Endometrial microvascular endothelial cells (primary cell): ENCODE measurements around the gene KLHL25. TPM values are rescaled to one million over a fixed set of nuclear protein-coding genes. Genes with fewer than 3 reads are reported as not detected.
"Not testable (repeated sequence)": the region's sequence is repeated elsewhere in the genome, so short reads cannot be mapped to it uniquely, and the experiment has no call there.

Experiments
- in situ Hi-C: cut with HindIII; loops from 2 replicates; pipeline ENCODE4 v1.10.0; 2017; ENCODE audit warnings: low sequenced_read_pairs, low pct_unique_long_range_greater_than_20kb; ENCODE audit errors: inconsistent ontology term
- total RNA-seq: library from RNA; depleted of rRNA; stranded (reverse); fragments of >200 nt; gene quantifications from one replicate; pipeline ENCODE4 v1.2.3, GENCODE V29; 2015; ENCODE audit errors: inconsistent ontology term

KLHL25 gene, protein sequence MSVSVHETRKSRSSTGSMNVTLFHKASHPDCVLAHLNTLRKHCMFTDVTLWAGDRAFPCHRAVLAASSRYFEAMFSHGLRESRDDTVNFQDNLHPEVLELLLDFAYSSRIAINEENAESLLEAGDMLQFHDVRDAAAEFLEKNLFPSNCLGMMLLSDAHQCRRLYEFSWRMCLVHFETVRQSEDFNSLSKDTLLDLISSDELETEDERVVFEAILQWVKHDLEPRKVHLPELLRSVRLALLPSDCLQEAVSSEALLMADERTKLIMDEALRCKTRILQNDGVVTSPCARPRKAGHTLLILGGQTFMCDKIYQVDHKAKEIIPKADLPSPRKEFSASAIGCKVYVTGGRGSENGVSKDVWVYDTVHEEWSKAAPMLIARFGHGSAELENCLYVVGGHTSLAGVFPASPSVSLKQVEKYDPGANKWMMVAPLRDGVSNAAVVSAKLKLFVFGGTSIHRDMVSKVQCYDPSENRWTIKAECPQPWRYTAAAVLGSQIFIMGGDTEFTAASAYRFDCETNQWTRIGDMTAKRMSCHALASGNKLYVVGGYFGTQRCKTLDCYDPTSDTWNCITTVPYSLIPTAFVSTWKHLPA
- total RNA-seq: 5.2 TPM

DNA sequence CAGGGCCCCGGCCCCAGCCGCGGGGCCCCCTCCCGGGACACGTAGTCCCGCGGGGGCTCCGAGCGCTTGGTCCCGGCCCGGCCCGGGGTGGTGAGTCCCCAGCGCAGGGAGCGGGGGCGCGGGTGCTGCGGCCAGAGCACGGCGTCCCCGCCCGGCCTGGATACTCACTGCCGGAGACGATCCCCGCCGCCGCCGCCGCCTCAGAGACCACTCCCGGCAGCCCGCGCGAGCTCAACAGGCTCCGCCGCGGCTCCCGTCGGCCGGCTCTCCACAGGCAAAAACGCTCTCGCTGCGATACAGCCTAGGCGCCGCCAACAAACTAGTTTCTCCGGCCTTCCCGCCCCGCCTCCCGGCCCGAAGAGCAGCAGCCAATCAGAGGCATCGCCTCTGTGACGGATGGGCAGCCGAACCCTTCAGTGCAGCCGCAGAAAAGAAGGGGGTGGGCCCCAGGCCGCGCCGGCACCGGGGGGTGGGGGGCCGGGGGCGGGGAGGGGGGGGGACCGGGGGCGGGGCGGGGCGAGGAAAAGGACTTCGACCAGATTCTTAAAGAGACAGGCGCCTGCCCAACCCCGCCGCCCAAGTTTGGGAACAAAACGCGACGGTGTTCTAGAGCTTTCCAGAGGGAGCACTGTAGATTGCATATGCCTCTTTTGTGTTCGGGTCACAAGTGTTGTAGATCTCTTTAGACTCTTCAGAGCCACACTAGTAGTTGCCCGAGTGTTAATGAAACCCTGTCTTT, at the start of gene KLHL25:
TSS of gene KLHL25 (minus strand) at position 328 of the 739 bp plus-strand sequence. CDS start 25,115 bp downstream, outside the sequence.
- in situ Hi-C loops: no loop called here

DNA sequence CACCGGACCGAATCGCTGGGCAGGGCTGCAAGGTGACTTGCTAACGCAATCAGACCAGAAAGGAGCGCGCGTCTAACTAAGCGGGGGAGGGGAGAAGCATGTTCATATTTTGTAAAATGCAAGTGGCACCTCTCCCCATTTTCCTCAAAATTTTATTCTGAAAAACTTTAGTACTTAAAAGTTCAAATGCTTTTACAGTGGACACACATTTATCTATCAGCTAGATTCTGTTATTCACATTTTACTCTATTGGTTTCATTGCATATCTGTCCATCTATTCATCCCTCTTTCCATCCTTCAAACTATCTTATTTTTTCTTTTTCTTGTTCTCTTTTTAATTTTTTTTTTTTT, 46.1 kb upstream of the KLHL25 start:
- in situ Hi-C loops: no loop called here

DNA sequence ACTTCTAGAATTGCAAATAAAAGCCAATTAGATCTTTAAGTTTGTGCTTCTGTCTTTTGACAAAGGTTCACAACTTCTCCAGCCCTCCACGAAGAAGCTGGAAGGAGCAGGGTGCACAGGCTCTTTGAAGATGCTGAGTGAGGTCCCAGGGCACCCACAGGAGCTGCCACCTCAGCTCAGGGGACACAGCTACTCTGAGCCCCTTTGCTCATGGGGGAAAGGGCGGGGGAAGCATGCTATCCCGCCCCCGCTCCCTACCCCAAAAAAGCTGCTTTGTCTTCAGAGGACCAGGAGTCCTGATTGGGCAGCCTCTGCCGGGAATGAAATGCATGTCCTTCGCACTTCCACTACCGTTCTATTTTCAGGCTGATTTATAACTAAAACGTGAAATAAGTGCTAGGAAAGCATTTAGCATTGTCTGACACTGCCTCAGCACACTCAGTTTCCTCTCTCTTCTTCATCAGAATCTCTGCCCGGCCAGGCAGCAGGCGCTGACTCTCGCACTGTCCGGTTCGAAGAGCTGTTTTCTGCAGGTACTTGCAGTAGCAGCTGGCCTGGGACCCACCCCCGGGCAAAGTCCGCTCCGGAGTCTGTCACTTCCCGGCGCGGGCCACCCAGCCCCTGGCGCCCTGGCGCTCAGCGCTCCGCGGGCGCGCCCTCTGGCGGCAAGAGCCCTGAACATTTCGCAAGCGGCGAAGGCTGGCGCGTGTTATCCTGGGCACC, 45.5 kb upstream of the KLHL25 start:
- in situ Hi-C loops: no loop called here

DNA sequence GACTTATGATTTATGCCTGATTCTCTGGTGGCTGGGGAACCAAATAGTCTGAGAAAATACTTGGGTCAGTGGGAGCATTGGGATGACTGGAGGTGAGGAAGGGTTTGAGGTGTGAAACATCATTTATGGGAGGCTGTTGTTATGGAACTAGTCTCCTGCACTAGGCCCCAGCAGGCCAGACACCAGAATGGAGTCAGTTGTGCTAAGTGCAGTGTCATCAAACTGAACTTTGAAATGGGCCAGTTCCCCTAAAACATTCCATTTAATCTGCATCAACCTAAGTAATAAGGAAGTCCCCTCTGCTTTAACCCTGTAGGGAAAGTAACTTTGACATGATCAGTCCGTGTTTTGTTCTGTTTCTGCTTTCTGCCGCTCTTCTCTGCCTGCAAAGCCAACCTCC, 44.9 kb upstream of the KLHL25 start:
- in situ Hi-C loops: no loop called here

DNA sequence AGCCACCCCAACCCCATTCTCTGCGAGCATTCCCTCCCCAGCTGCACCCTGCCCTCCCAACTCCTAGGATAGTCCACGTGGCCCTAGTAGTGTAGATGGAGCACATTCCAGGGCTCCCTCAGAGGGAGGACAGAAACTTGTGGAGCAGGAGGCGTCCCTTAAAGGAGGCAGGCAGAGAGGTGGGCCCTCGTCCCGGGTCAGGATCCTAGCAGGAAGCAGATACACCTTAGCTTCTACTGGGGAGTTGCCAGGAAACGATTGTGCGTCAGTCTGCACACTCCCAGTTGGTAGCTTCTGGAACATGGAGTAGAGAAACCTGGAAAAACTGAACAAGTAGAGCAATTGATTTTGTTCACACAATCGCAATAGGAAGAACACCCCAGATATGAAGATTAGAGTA, 43.9 kb upstream of the KLHL25 start:
- in situ Hi-C loops: no loop called here

DNA sequence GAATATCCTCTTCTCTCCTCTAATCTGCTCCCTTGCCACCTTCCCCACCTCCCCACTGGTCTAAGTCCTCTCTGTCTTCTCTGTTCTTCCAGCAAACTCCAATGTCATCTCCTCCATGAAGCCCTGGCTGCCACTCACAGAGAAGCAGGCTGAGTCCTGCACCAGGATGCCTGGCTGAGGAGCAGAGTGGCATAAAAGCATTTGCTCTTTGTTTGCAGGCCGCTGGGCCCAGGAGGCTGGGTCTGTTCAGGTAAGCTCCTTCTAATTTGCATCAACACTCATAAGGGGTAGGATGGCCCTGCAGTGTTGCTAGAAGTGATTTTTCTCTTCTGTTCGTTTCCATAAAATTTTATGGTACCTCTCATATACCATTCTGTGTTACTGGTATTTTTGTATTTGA, 43.2 kb upstream of the KLHL25 start:
- in situ Hi-C loops: no loop called here

DNA sequence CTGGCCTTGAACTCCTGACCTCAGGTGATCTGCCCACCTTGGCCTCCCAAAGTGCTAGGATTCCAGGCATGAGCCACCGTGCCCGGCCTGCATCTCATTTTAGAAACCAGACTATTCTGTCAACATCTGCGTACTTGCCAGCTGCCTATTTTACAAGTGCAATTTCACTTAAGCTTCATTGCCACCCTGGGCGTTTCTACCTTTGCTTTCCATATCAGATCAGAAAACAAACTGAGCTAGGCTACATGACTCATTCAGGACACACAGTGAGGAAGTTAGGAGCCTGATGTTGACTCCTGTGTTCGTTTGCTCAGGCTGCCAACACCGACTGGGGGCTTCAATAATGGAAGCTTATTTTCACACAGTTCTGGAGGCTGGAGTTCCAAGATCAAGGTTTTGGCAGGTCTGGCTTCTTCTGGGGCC, 42.3 kb upstream of the KLHL25 start:
- in situ Hi-C loops: no loop called here

DNA sequence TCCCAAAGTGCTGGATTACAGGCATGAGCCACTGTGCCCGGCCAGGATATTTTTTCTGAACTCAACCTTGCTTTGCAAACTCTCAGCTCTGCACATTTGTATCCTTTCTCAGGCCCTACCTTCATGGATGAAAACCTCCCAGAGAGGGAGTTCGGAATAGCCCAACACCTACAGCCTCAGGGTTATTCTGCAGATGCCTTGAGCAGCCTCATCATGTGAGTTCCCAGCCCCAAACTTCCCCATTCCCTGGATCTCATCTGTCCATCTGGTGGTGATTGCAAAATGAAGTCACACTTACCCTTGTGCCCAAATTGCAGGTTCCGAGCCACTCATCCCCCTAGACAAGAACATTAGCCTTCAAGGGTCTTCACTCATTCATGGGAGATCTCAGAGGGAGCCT, 39.9 kb upstream of the KLHL25 start:
- in situ Hi-C loops: no loop called here

DNA sequence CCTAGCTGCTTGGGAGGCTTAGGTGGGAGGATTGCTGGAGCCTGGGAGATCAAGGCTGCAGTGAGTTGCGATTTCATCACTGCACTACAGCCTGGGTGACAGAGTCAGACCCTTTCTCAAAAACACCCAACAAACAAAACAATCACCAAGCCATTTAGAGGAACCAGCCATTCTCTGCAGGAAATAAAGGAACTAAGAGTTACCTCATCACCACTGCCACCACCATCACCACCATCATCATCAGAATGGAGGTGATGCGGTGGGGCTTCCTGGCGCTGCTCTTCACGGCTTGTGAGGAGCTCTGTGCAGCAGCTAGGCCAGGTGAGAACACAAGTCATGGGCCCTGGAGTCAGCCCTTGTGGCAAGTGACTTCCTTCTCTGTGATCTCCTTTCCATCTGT, 37.7 kb upstream of the KLHL25 start:
- in situ Hi-C loops: no loop called here

DNA sequence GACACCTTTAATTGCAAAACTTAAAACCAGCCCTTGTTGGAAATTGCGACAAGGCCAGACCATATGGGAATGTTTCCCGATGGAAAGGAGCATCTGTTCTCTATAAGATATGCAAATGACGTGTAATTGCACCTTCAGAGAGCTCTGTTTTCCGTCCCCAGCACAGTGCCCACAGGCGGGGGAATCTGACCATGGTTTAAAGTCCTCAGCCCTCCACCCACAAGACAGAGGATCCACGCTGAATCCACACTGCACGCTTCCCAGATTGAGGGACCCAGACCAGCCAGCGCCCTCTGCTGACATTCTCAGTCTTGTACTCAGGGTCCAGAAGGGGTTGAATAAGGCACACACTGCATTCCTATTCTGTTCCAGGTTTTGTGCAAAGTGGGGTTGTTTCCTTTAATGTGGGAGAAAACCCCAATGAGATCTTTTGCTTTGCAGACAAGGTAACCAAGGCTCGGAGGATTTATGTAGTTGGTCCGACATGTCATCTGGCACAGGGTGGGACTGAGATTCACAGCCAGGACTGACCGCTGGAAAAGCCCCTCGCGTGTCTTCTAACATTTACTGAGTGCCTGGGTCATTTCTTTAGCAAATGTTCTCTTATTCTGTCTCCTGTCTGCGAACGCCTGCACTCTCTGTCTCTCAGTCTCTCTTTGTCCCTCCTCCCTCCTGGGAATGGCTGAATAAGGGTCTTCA, 36.8 kb upstream of the KLHL25 start:
- in situ Hi-C loops: no loop called here

DNA sequence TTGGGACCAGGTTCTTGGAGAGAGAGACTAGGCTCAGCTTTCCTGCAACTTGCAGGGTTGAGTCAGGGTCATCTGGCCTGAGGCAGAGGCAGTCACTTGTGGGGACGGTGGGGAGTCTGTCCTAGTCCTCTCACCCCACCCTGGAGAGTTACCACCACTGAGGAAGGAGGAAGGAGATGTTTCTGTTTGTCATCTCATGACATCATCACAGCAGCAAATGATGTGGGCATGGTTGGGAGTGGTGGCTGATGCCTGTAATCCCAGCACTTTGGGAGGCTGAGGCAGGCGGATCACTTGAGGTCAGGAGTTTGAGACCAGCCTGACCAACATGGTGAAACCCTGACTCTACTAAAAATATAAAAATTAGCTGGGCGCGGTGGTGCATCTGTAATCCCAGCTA, 35.0 kb upstream of the KLHL25 start:
- in situ Hi-C loops: not testable (repeated sequence)

DNA sequence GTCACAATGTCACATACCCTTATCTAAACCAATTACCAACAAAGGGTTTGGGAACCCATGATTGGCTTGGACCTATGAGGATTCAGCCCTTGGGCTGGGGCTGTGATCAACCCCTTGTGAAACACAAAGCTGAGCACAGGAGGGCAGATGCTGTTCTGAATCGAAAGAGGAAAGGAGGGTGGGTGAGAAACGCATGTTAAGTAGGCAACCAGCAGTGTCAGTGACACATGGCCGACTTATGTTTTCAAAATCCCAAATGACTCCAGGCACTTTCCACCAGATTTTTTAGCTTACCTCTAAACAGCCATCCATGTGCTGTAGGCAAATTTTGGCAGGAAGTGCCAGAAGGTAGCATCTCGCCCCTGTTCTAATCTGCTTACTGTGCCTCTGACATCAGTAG, 34.1 kb upstream of the KLHL25 start:
- in situ Hi-C loops: no loop called here

DNA sequence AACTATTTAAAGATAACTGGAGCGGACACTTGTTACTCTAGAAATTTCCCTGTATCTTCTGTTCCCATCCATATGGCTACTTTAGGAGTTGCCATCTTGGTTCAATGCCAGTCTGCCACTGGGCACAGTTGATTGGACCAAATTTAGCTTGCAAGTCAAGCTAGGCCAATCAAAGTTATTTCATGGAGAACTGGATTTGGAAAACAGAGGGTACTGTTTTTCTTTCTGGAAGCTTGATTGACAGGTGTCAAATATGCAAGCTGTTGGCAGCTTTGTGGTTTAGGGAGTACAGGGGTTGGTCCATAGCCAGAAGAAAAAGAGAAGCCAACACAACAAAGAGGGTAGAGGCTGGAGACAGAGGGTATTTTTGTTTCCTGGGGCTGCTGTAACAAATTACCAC, 33.4 kb upstream of the KLHL25 start:
- in situ Hi-C loops: no loop called here

DNA sequence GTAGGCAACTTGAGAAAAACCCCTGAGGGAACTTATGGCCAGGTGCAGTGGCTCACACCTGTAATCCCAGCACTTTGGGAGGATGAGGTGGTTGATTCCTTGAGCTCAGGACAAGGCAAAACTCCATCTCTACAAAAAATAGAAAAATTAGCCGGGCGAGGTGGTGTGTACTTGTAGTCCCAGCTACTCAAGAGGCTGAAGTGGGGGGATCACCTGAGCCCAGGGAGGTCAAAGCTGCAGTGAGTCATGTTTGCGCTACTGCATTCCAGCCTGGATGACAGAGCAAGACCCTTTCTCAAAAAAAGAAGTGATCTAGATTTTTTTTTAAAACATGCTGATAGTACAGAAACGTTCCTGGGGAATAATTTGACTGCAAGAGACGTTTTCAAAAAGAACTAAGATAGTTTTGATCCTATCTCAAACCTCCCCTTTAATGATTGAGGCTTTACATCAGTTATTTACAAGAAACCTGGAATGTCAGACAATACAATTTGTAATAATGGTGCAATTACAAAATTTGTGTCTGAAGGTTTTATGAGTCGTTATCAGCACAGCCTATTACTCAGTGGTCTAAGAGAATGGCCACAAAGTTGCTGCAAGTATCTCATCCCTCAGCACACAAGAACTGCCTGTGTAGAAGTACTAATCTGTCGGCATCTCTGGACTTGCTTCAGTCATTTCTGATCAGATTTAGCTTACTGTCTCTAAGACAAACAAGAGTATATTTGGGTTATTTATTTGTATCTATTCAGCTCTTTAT, 32.2 kb upstream of the KLHL25 start:
- in situ Hi-C loops: no loop called here

DNA sequence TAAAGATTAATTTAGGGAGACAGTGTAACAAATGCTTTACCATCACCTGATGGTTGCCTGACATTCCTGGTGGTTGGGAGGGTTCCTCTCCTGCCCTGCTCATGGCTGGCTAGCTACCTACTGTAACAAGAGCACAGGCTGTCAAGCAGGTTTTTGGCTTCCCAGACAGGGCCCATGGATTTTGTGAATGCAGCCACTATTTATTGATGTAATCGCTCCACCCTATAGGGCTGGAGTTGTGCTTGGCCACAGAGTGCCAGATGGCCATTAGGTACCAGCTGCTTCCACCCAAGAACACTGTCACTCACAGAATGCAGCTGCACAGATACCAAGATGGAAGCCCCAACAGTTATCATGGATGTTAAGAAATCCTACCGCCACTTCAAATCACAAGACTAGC, 31.0 kb upstream of the KLHL25 start:
- in situ Hi-C loops: no loop called here

DNA sequence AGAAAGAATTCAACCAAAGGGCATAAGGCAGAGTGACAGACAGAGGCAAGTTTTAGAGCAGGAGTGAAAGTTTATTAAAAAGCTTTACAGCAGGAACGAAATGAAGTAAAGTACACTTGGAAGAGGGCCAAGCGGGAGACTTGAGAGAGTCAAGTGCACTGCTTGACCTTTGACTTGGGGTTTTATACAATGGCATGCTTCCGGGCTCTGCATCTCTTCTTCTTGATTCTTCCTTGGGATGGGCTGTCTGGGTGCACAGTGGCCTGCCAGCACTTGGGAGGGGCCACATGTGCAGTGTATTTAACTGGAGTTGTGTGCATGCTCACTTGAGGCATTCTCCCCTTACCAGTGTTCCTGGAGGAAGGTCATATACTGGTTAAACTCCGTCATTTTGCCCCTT, 30.4 kb upstream of the KLHL25 start:
- in situ Hi-C loops: no loop called here

DNA sequence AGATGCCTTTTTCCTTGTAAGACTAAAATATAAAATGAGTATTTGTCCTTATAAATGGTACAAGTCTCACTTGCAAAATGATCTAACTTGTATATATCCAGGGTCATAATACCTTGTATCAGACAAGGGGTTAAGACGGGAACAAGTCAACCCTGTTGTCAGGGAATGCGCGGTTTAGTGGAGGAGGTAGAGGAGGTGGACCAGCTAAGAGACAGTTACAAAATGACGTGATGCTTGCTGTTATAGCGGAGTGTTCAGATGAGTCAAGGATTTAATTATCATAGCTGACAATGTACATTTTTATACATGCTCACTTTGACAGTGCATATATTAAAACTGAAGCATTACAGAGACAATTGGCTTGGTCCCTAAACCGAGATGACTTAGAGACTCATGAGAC, 26.8 kb upstream of the KLHL25 start:
- in situ Hi-C loops: no loop called here

DNA sequence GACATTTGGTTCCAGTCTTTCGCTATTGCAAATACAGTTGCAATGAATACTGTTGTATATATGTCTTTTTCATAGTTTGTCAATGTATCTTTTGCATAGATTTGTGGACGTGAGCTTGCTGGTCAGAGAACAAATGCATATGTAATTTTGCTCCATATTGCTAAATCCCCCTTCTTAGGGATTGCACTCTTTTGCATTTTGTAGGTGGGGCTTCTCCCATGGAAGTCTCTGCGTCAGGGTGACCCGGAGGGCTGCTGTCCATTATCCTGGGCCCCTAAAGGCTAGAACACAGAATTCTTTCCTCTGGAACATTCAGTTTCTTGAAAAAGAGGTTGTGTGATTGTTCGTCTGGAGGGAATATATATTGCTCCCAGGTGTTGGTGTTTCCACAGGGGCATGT, 25.2 kb upstream of the KLHL25 start:
- in situ Hi-C loops: no loop called here
